Epithelial cell of esophagus (primary cell): Measurements from ENCODE around the gene ALDH1A2.
A peak's percentile ranks its signal among the peaks of the same experiment; 100 is the strongest.

Experiments used
- DNase-seq: peaks from one replicate; pipeline ENCODE4 v3.0.0; 2010; ENCODE audit warnings: low read depth
- H3K4me3 ChIP-seq: 2 replicates; pipeline ENCODE4 v1.5.1; 2011; ENCODE audit warnings: mild to moderate bottlenecking, low read length, control low read depth
- TF ChIP-seq, protein P1 (sequence below): IDR thresholded peaks from 2 replicates; pipeline ENCODE4 v1.5.1; 2011; ENCODE audit warnings: low read depth, mild to moderate bottlenecking, low read length, control low read depth, inconsistent platforms; ENCODE audit not compliant: insufficient read depth; ENCODE audit errors: missing control alignments

ALDH1A2 gene

DNA sequence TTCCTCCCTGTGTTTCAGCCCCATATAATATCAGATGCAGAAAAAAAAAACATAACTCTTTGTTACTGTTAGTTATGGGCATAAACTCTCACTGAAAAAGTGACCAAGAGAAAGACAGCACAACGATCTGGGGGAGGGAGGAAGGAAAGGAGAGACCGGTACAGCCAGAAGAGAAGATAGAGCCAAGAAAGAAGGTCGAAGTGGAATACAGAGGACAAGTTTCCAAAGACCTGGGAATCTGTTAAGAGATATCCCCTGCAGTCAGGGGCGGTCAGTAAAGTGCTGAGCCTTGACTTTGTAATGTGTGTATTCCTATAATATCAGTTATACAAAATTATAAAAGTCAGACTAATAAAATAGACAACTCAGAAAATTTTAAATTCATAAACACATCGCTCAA is 3.3 kb downstream of the ALDH1A2 start:
- H3K4me3 ChIP-seq: no peak overlapping the region
- TF ChIP-seq, protein P1, sequence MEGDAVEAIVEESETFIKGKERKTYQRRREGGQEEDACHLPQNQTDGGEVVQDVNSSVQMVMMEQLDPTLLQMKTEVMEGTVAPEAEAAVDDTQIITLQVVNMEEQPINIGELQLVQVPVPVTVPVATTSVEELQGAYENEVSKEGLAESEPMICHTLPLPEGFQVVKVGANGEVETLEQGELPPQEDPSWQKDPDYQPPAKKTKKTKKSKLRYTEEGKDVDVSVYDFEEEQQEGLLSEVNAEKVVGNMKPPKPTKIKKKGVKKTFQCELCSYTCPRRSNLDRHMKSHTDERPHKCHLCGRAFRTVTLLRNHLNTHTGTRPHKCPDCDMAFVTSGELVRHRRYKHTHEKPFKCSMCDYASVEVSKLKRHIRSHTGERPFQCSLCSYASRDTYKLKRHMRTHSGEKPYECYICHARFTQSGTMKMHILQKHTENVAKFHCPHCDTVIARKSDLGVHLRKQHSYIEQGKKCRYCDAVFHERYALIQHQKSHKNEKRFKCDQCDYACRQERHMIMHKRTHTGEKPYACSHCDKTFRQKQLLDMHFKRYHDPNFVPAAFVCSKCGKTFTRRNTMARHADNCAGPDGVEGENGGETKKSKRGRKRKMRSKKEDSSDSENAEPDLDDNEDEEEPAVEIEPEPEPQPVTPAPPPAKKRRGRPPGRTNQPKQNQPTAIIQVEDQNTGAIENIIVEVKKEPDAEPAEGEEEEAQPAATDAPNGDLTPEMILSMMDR: no peak
- DNase-seq: no peak

DNA sequence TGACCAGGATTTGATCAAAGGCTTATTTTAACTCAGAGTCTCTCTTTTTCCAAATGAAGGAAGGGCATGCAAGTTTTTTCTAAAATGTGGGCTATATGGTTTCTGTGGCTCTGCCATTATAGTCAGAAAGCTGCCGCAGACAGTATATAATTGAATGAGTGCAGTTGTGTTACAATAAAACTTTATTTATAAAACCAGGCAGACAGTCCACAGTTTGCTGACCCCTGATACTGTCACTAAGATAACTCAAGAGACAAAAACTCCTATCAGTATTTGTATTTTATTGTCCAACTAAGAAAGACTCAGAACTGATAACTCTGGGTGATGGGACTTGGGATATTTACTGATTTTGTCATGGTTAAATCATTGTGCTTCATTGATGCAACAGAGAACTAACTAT is 4.9 kb downstream of the ALDH1A2 start:
- TF ChIP-seq, protein P1: no peak
- no peak overlapping the region for H3K4me3 ChIP-seq
- DNase-seq: no peak

DNA sequence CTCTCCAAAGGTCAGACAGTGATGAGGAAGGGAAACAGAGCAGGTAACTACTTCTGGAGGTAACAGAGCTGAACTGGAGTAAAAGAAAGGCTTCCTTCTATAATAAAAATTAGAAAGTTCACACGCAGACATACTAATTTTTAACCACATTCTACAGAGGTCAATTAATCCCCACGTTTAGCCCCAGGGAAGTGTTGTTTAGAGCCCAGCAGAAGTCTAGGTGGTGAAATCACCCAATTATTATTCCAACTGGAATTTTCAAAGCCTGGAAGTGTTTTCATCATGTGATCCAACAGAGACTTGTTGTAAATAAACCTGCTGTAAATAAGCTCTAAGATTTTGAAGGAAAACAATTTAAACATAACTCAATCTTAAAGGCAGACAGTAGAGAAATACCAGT is 6.8 kb downstream of the ALDH1A2 start:
- DNase-seq: peak; percentile 19
- TF ChIP-seq, protein P1: no peak
- no peak overlapping the region for H3K4me3 ChIP-seq

DNA sequence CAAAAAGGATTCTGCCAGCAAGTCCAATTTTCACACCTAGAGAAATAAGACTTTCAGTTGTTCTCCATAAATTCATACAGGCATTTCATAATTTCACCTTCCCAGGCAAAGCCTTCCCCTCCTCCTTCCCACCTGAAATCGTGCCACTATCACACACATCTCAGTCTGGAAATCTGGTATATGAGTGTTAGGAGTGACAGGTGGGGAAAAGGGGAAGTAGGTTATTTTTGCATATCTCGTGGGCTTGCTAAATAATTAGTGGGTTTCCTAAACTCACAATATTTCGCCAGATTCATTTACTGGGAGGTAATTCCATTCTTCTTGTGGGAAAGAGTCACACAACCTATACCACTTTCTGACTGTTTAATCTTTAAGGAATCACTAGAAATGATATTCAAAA is 7.4 kb downstream of the ALDH1A2 start:
- no peak overlapping the region for H3K4me3 ChIP-seq
- TF ChIP-seq, protein P1: no peak
- no peak for DNase-seq

DNA sequence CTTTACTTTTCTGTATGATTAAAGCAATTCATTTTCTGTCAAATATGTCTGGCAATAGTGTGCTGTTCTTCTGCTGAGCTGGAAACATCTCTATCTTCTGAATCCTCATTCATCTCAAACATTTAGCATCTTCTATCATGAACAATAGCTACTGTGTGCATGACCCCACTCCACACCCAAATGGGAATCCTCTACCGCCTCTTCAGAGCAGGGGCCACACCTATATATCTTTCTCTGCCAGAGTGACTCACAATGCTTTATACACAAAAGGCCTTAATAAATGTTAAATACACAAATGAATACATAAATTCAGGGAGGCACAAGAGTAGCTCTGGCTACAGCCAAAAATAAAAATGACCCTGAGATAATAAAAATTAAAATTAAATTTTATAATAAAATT is 8.0 kb downstream of the ALDH1A2 start:
- peak; percentile 60 for DNase-seq
- no peak overlapping the region for H3K4me3 ChIP-seq
- TF ChIP-seq, protein P1: no peak

DNA sequence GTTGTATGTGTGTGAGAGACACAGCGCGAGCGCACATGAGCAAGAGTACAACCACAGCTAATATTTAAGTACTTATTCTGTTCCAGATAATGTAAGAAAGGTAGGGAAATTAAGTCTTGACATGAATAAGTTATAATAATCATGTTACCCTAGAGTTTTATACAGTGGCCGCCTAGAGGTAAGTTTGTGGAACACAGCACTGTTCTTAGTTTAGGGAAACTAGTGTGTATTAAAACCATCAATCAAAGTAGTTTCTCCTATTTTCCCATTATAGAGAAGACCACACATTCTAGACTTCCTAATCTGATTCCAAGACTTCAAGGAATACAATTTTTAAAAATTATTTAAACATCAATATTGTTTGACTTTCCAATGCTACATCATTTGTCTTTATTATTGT is 9.5 kb downstream of the ALDH1A2 start:
- H3K4me3 ChIP-seq: no peak overlapping the region
- DNase-seq: no peak
- TF ChIP-seq, protein P1: peak; percentile 33

DNA sequence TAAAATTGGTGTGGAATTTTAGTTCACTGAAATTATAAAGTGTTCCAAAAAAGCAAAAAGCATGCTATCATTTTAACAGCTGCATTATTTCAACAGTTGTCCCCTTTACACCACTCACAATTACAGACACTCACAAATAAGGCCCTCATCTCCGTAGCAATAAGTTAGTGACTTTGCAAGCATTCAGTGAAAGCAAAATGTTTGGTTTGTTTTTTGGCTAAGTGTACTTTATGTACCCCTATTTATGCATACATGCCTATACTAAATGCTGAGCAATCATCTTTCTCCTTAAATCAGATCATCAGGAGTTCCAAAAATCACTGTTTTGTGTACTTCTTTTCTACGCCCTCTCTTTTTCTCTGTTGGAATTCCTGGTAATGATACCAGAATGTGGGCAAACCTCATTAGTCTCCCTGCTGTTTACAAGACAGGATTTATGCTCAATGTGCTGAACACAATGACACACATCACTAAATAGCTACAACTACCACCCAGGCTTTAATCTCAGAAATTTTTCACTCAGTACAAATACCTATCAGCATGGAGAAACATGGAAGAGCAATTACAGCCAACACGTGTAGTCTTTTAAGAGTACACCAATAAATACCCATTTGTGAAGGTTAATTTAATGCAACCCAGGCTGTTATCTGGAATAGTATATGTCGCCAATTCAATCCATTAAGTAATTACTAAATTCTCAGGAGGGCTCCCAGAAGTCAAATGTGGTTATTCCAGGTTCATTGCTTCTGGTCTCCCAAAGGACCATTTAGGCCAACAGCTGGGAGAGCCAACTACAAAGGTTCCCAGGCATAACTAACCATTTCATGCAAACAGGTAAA is 12.0 kb downstream of the ALDH1A2 start:
- TF ChIP-seq, protein P1: no peak
- no peak for DNase-seq
- H3K4me3 ChIP-seq: no peak overlapping the region
